ENCODE data around the gene TRMT11. TPM values are rescaled to one million over a fixed set of nuclear protein-coding genes. Genes with fewer than 3 reads are reported as not detected.
A peak's percentile ranks its signal among the peaks of the same experiment; 100 is the strongest.

The TRMT11 gene
- total and polyA plus RNA-seq, 9 of the 15 experiments (the other 6 are each of a cell fraction or from before 2014, with no cell fraction given) = 38.8 to 88.0 (median 59.8) TPM

GRCh38 chr6:126054258-126054702 is 67.9 kb downstream of the TRMT11 start (continued):
- TF ChIP-seq MEF2D (tag; conservative IDR thresholded peaks at IDR 0.05; ENCODE audit: low read depth) = no peak
- peak; percentile 61 for TF ChIP-seq CCNT2 (IDR thresholded peaks at IDR 0.05; ENCODE audit: borderline replicate concordance, extremely low read depth, insufficient read length, low read depth, low read length)
- TF ChIP-seq, protein P1, sequence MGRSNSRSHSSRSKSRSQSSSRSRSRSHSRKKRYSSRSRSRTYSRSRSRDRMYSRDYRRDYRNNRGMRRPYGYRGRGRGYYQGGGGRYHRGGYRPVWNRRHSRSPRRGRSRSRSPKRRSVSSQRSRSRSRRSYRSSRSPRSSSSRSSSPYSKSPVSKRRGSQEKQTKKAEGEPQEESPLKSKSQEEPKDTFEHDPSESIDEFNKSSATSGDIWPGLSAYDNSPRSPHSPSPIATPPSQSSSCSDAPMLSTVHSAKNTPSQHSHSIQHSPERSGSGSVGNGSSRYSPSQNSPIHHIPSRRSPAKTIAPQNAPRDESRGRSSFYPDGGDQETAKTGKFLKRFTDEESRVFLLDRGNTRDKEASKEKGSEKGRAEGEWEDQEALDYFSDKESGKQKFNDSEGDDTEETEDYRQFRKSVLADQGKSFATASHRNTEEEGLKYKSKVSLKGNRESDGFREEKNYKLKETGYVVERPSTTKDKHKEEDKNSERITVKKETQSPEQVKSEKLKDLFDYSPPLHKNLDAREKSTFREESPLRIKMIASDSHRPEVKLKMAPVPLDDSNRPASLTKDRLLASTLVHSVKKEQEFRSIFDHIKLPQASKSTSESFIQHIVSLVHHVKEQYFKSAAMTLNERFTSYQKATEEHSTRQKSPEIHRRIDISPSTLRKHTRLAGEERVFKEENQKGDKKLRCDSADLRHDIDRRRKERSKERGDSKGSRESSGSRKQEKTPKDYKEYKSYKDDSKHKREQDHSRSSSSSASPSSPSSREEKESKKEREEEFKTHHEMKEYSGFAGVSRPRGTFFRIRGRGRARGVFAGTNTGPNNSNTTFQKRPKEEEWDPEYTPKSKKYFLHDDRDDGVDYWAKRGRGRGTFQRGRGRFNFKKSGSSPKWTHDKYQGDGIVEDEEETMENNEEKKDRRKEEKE (IDR thresholded peaks at IDR 0.05; ENCODE audit: borderline replicate concordance in 1 of 2, control insufficient read depth in 1 of 2, low read depth in 2 of 2, low read length in 1 of 2) = no peak
- TF ChIP-seq TCF7L2 (IDR thresholded peaks at IDR 0.05; ENCODE audit: low read depth, low read length) = no peak
- TF ChIP-seq PHTF2 (CRISPR knock-in tag; IDR thresholded peaks at IDR 0.05) = no peak
- TF ChIP-seq PPARD (CRISPR knock-in tag; IDR thresholded peaks at IDR 0.05) = no peak
- TF ChIP-seq KAT7 (CRISPR knock-in tag; IDR thresholded peaks at IDR 0.05; ENCODE audit: borderline replicate concordance) = no peak
- no peak for TF ChIP-seq PREB (CRISPR knock-in tag; IDR thresholded peaks at IDR 0.05)
- TF ChIP-seq BRF1 (IDR thresholded peaks at IDR 0.05; ENCODE audit: borderline replicate concordance, extremely low read depth, insufficient read length) = no peak
- no peak for TF ChIP-seq KAT2B (IDR thresholded peaks at IDR 0.05; ENCODE audit: low read depth, low read length)
- no peak for TF ChIP-seq ZNF764 (CRISPR knock-in tag; IDR thresholded peaks at IDR 0.05; ENCODE audit: low read depth)
- 0 out of 2 replicates have a peak, but pooled peaks have one; percentile 32 for TF ChIP-seq ZBTB26 (CRISPR knock-in tag; IDR thresholded peaks at IDR 0.05)
- TF ChIP-seq MYBL2 (IDR thresholded peaks at IDR 0.05; ENCODE audit: low read depth) = no peak
- no peak for TF ChIP-seq MYBL2 (CRISPR knock-in tag; IDR thresholded peaks at IDR 0.05; ENCODE audit: borderline replicate concordance)
- no peak for TF ChIP-seq IFI16 (CRISPR knock-in tag; IDR thresholded peaks at IDR 0.05)
- TF ChIP-seq ELF4 (CRISPR knock-in tag; IDR thresholded peaks at IDR 0.05) = peak; percentile 61; the same call in 1 of the 2 replicates
- no peak for TF ChIP-seq ZNF174 (CRISPR knock-in tag; IDR thresholded peaks at IDR 0.05)
- TF ChIP-seq PHF20 (IDR thresholded peaks at IDR 0.05; ENCODE audit: partially characterized antibody) = no peak
- TF ChIP-seq, protein P2, sequence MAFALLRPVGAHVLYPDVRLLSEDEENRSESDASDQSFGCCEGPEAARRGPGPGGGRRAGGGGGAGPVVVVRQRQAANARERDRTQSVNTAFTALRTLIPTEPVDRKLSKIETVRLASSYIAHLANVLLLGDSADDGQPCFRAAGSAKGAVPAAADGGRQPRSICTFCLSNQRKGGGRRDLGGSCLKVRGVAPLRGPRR (CRISPR knock-in tag; IDR thresholded peaks at IDR 0.05) = no peak
- no peak for TF ChIP-seq POLR3G (IDR thresholded peaks at IDR 0.05; ENCODE audit: extremely low read depth, insufficient read length, insufficient replicate concordance)
- no peak for TF ChIP-seq BRCA1 (IDR thresholded peaks at IDR 0.05)
- no peak for TF ChIP-seq BRCA1 (CRISPR knock-in tag; IDR thresholded peaks at IDR 0.05)
- no peak for TF ChIP-seq ESRRB (CRISPR knock-in tag; IDR thresholded peaks at IDR 0.05; ENCODE audit: borderline replicate concordance)
- no peak for TF ChIP-seq MTA2 (IDR thresholded peaks at IDR 0.05; ENCODE audit: low read depth)
- no peak for TF ChIP-seq U2AF2 (optimal IDR thresholded peaks at IDR 0.05; ENCODE audit: low read depth, low read length)

Measured in K562 (cell line).